PC-3 (cell line): ENCODE measurements around the gene USP1.

ENCODE experiments used
- CTCF ChIP-seq: fragments of 300-600 bp; sonication (generic); conservative IDR thresholded peaks from 2 replicates; pipeline ENCODE4 v1.5.1; 2017; ENCODE audit warnings: antibody characterized with exemption, low read depth, mild to moderate bottlenecking, low read length
- EZH2 ChIP-seq: fragments of 300-600 bp; sonication (generic); IDR thresholded peaks from one replicate; pipeline ENCODE4 v1.6.1; 2017; ENCODE audit warnings: antibody characterized with exemption, mild to moderate bottlenecking, low read length; ENCODE audit not compliant: unreplicated experiment

GRCh38 chr1:62437273-62437940, 558 bp downstream of the USP1 start:
- TF ChIP-seq CTCF (no peak), EZH2 (no peak)
